GM19395 (cell line): Measurements from ENCODE around the gene RAI1.

Experiments used
- ATAC-seq: cut with Tn5 transposase; IDR thresholded peaks from one replicate; pipeline ENCODE4 v1.9.1; 2021; ENCODE audit warnings: mild to moderate bottlenecking, moderate library complexity; ENCODE audit not compliant: unreplicated experiment

Gene RAI1

DNA sequence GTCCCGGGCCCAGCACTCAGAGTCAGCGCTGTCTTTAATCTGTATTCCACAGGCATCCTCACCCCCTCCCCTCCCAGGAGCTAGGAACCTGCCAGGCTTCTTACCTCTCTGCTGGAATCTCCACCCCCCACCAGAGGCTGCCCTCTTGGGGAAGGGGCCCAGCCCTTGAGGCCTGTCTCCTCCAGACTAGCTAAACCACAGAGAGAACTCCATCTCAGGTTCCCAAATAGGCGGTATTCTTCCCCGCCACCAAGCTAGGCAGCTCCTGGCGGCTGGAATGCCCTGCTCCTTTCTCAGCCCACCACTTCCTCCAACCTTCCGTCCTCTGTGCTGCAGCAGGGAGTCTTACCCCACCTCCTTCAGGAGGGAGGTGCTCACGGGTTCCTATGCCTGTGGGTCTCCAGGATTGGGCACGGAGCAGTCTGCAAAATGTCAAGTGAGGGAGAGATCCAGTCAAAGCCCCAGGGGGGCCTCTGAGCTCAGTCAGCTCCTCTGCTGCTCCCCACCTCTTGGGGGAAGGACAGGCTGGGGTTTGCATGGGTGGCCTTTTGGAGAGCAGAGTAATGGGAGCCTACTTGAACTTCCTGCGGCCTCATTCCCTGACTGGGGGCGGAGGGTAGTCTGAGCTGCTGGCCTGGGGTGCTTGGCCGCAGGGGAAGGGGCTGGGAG, 99.8 kb downstream of the RAI1 start:
- no peak for ATAC-seq

DNA sequence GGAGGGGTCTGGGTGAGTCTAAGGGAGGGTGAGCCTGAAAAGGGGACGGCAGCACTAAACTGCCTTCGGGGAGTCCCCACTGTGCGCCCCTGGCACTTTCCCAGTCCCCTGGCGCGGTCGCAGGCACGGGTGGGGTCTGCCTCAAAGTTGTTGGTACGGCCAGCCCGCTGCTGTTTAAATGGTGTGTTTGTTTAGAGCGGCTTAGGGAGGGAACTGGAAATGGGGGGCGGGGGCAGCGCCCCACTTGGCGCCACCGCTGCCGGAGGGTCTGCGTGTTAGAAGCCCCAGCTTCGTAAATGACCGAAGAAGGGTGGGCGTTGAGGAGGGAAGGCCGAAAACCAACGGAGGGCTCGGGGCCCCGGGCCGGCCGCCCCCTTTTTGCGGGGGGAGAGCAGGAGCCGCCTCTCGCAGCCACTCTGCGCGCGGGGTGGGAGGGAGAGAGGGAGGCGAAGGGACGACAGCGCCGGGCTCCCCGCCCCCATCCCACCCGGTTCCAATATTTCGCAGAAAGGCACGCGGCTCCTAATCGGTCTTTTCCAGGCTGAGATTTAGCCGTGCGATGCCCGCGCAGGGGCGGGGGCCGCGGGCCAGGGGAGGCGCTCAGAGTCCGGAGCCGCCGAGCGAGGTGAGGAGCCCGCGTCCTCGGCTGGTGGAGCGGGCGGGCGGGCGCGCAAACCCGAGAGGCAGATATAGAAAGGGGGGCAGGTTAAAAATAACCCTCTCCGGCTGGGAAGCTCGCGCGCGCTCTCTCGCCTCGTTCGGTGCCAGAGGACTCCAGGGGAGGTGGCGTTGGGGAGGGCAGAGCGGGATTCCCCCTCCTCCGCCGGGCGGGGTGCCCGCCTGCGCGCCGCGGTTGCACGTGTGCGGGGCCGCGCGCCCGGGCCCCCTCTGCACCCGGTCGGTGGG, 100.6 kb downstream of the RAI1 start:
- ATAC-seq = no peak

DNA sequence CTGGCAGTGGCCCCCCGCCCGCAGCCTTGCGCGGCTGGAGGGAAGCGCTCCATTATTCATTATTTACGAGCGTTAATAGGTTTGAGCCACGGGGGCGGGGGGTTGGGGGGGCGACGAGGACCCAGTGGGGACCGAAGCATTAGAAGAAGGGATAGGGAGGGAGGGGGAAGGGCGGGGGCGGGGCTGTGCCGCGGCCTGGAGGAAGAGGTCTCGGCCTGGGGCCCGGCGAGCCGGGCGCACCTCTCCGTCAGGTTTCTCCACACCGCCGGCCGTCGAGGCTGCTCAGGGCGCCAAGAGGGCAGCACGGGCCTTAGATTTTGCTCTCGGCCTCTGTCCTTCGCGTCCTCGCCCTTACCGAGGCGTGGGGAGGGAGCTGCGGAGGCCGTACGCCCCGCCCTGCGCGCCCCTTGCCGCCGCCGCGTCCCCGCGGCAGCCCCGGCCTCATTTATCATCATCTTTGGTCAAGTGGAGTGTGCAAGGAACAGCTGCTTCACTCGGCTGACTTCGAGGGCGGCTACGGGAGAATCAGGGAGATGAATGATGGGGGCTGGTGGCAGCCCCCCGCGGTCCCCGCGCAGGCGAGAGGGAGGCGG, 101.4 kb downstream of the RAI1 start:
- no peak for ATAC-seq

DNA sequence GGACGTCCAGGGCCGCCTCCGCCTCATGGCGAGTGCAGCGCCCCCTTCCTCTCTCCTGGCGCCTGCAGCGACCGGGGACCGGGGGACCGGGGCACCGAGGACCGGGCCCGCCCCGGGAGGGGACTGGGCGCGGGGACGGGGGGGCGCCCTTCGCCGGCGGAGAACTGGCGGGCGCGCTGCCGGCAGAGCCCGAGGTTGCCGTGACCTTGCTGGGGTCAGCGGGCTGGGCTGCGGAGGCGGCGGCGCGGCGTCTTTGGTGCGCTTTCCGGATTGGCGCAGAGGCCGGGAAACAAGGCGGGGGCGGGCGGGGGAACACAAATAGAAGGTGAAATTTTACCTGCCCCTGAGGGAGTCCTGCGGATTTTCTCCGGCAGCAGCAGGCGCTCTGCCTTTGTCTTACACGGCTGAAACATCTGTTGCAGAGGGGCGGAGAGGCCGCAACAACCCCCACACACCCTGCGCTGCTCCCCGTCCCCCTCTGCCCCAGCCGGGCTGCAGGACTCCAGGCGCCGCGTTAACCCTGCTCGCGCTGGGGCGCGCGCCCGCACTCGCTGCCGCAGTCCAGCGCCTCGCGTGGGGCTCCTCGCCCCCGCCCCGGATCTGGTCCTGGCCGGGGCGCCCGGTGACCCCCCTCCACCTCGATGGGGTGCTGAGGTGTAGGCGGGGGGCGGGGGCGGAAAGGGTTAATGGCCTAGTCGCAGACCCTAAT, 102.0 kb downstream of the RAI1 start:
- peak; percentile 53 for ATAC-seq

DNA sequence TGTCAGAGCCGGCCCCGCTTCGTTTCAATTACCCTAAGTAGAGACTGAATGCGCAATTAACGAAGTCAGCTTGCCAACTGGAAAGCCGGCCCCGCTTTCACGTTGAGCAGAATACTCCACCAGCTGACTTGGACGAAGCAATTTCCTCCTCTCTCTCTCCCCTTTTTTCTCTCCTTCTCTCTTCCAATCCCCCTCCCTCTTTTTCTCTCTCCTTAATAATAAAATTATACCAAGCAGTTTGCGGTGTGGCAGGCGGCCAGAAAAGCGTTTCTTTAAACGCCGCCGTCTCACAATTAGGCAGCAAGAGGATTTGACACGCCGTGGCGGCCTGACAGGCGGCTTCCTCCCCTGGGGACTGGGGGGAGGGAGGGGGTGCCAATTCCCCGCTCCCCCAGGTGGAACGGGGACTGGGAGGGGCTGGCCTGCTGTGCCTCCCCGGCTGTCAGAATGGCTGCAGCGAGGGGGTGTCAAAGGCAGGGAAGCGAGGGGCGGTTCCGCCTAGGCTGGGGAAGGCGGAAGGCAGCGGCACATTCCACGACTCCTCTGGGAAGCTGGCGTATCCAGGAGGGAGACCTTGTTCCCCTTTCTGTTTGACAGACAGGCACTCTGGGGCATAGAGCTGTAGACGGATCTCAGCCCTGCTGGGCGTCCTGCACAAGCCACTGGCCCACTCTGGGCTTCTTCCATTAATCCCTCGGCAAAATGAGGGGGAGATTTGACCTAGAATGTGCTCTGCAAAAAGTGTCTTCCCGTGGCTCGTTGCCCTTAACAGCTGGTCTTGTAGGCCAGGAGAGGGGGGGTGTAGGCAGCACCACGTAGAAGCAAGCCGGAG, 102.8 kb downstream of the RAI1 start:
- peak; percentile 21 for ATAC-seq

DNA sequence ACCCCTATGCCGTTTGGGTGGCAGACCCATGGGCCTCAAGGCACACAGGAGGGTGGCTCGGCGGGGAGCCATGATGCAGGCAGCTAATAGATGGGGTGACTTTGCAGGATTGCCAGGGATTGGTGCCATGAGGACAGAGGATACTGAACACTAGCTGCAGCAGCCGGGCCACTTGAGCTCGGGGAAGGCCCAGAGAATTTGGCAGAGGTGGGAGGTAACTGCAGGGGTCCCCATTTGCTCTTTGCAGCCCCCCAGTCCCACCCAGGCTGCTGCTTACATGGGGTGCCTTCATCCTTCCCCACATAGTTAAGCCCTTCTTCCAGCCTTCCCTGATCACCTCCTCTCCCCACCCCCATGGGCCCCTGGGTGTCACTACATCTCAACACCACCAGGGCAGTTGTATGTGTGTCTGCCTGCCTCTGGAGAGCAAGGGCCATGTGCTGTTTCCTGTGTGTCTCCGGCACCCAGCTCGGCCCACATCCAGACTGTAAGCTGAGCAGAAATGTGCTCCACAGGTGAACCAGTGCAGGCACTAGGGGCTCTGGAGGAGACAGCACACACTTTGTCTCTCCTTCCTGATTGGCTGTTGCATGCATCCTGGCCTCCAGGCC, 103.5 kb downstream of the RAI1 start:
- ATAC-seq = no peak

DNA sequence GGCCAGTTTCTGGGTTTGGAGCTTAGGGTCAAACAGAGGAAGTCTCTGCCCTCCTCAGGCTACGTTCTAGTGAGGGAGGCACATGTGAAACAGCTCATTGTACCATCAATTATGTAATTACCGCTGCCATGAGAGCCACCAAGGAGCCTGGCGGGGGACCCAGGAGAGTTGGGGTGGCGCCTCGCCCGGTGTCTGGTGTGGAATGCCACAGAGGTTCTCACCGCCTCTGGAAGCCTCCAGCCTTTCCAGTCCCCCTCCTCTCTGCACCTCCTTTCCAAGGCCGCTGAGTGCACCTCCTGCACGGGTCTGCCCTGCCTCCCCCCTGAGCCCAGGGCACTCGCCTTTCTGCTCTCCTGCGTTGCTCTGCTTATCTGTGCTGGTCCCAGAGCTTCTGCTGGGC, 104.1 kb downstream of the RAI1 start:
- no peak for ATAC-seq

DNA sequence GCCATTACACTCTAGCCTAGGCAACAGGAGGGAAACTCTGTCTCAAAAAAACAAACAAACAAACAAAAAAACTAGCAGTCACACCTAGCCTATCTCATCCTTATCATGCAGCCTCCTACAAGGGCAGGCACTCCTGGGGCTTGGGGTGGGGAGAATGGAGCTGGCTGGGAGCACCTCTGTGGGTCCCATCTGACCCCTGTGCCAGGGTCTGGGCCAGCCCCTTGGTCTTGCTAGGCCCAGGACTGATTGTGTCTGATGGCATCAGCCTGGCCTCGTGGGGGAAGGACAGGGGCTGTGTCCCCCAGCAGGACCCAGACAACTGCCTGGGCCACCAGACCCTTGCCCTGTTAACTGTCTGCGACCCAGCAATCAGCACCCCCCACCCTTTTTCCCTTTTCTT, 105.7 kb downstream of the RAI1 start:
- no peak for ATAC-seq

DNA sequence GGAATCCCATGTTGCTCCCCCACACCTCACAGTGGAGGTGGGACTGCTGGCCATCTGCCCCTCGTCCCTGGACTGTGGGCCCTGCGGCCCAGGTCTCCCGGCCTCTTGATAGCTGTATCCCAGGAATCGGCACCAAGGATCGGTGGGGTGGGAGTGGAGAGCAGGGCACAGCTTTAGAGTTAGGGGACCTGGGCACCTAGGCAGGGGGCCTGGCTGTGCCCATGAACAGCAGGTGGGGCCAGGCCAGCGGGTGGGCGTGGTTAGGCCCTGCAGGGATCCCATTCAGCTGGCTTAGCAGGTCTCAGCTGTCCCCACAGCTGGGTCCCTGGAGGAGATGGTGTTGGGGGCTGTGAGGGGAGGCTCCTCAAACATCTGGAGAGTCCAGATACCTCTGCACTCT, 106.3 kb downstream of the RAI1 start:
- no peak for ATAC-seq

DNA sequence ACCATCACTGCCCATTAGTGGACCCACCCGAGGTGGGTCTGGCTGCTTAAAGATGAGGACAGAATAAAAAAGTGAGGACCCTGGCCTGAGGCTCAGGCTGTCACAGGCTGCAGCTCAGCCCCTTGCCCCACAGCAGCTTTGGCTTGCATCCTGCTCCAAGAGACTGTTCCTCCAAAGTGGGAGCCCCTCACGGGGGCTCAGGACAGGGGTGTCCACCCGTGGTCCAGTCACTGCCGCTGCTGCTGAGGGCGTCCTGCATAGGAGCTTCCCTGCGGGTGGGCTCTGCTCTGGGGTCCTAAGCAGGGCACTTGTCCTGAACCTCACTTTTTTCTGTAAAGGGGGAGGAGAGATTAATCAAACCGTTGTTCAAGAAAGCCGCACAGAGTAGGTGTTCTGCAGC, 107.7 kb downstream of the RAI1 start:
- ATAC-seq = no peak

DNA sequence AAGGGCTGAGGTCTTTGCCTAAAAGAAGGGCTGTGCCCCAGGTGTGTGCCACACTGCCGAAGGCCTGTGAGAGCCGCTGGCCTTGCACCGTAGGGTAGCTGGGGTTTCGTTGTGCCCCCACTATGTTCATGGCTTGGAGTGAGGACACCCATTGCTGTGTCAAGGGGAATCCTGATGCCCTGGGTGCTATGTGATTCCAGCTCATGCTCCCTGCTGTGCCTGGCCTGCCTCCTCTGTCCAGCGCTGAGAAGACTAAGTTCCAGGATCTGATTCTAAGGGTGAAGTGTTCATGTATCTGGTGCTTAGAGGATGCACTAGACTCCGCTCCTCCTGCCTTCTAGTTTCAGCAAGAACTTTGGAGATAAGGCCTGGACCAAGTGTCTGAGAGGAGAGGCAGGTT, 108.2 kb downstream of the RAI1 start:
- no peak for ATAC-seq

DNA sequence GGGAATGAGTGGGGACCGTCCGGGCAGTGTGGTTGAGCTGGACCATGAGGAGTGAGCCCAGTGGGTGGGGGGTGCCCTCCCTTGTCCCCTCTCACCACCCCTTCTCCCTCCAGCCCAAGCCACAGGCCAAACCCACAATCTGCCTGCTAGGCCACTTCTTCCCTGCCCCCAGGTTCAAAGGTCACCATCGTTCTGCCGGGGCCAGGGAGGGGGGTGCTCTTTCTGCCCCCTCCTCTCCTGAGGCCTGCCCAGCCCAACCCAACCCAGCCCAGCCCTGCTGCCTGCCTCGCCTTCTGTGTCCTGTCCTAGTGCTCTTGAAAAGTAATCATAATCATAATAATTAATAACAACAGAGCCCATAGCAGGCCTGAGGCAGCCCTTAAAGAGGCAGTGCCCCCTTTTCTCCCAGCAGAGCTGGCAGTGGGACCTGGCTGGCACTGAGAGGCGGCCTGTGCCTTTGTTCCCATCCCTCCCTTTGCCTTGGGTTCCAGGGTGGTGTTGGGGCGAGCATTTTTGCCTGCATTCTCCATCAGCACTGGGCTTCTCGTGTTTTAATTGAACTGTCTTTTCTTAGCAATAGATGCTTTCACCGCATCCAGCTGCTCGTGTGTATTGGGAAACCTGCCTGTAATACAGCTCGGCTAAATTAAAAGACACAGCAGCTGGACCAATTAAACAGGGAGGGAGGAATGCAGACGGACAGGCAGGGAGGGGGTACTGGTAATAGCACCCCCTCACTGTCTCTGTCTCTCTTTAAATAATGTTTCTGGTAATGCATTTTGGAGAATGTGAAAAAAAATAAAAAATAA, 108.8 kb downstream of the RAI1 start:
- ATAC-seq = no peak

DNA sequence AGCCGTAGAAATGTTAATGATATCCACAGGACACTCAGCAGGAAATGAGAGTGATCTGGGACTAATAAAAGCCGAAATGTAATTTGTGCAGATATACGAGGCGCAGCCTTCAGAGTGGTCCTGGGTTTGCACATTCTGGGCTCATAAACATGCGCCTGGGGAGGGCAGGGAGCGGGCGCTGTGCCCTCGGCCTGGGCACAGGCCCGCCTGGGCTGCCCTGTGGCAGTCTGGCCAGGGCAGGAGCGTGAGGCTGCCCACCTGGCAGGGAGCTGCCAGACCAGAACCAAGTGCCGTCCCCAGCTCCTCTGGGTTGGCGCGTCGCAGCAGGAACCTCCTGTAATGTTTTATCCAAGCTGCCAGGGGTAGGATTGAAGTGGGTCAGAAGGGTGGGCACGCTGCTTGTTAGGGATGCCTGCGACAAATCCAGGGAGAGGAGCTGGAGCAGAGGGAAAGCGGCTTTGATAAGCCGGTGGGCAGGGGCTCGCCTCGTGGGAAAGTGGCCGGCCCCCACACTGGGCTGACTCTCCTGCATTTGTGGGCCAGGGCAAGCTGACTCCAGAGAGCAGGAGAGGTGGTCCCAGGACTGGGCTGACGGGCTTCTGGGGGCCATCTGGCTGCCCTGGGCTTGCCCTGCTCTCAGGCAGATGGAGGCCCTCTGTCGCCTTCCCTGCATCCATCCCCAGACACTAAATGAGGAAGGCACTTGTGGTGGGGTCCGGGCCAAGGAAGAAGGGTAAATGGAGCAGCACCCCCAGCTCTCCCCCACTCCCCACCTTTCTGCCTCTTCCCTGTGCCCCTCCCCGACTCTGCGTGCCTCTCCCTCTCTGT, 109.6 kb downstream of the RAI1 start:
- ATAC-seq = no peak

DNA sequence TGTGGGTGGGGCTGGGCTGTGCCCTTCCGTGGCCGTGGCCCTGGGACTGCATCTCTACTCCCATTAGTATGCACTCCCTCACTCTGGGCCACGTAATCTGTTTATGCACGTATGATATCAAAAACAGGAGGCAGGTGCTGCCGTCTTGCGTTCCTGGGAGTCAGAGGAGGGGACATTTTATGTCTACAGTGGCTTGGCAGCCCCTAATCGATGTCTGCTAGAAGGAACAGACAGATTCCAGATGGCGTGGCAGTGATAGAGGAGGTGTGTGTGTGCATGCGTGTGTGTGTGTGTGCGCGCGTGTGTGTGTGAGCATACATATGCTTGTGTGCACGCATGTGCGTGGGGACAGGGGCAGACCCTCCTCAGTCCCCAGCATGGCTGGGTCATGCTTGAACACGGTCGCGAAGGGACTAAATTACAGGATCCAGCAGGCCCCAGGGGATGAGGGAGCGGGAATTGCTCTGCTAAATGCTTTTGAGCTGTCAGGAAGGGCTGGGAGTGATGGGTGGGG, 110.8 kb downstream of the RAI1 start:
- no peak for ATAC-seq

DNA sequence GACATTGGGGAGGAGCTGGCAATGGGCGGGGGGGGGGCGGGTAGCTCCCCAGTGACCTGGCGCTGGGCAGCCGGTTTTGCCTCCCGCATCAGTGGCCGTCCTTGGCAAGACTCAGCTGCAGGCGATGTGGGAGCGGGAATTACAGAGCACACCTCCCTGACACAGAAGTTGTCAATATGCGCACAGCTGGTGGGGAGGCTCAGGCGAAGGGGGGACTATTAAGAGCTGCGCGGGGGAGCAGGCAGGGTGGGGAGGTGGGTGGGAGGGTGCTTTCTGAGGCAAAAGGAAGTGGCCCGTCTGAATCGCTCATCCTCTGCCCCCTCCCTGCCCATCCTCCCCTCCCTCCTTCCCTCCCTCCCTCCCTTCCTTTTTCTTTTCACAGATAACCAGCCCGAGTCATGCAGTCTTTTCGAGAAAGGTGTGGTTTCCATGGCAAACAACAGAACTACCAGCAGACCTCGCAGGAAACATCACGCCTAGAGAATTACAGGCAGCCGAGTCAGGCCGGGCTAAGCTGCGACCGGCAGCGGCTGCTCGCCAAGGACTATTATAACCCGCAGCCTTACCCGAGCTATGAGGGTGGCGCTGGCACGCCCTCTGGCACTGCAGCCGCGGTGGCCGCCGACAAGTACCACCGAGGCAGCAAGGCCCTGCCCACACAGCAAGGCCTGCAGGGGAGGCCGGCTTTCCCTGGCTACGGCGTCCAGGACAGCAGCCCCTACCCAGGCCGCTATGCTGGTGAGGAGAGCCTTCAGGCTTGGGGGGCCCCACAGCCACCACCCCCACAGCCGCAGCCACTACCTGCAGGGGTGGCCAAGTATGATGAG, 111.5 kb downstream of the RAI1 start:
- ATAC-seq = peak; percentile 61

DNA sequence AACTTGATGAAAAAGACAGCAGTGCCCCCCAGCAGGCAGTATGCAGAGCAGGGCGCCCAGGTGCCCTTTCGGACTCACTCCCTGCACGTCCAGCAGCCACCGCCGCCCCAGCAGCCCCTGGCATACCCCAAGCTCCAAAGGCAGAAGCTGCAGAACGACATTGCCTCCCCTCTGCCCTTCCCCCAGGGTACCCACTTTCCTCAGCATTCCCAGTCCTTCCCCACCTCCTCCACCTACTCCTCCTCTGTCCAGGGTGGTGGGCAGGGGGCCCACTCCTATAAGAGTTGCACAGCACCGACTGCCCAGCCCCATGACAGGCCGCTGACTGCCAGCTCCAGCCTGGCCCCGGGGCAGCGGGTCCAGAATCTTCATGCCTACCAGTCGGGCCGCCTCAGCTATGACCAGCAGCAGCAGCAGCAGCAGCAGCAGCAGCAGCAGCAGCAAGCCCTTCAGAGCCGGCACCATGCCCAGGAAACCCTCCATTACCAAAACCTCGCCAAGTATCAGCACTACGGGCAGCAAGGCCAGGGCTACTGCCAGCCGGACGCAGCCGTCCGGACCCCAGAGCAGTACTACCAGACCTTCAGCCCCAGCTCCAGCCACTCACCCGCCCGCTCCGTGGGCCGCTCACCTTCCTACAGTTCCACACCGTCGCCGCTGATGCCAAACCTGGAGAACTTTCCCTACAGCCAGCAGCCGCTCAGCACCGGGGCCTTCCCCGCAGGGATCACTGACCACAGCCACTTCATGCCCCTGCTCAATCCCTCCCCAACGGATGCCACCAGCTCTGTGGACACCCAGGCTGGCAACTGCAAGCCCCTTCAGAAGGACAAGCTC, 112.3 kb downstream of the RAI1 start:
- no peak for ATAC-seq
